Right atrium auricular region (tissue), 2 donors: ENCODE data around the gene FIS1. TPM values are rescaled to one million over a fixed set of nuclear protein-coding genes. Genes with fewer than 3 reads are reported as not detected.
"Not testable (repeated sequence)": the region's sequence is repeated elsewhere in the genome, so short reads cannot be mapped to it uniquely, and the experiment has no call there.

ENCODE experiments used
- DNase-seq: peaks from one replicate; pipeline ENCODE4 v3.0.0-alpha.2; 2019; ENCODE audit warnings: low spot score
- H3K27ac ChIP-seq, 2 donors: fragments of 200-600 bp; sonication (generic); 1 replicate in 1 of 2; 2 replicates in 1 of 2; pipeline ENCODE4 v1.5.1; 2016 to 2019
- H3K27me3 ChIP-seq, 2 donors: fragments of 200-600 bp; sonication (generic); one replicate each; pipeline versions ENCODE4 v1.5.1 to v1.6.0; 2017 to 2019
- H3K36me3 ChIP-seq: fragments of 200-600 bp; sonication (generic); one replicate; pipeline ENCODE4 v1.5.1; 2016
- H3K4me1 ChIP-seq, 2 donors: fragments of 200-600 bp; sonication (generic); one replicate each; pipeline versions ENCODE4 v1.5.1 to v1.6.0; 2017 to 2019
- H3K4me3 ChIP-seq, 2 donors: fragments of 200-600 bp; sonication (generic); 1 replicate in 1 of 2; 2 replicates in 1 of 2; pipeline ENCODE4 v1.5.1; 2017 to 2019; ENCODE audit warnings: mild to moderate bottlenecking in 1 of 2, moderate library complexity in 1 of 2
- H3K9me3 ChIP-seq, 2 donors: fragments of 200-600 bp; sonication (generic); one replicate each; pipeline ENCODE4 v1.5.1; 2019
- total RNA-seq, 2 donors: library from RNA; depleted of rRNA; stranded (reverse); fragments of >200 nt; gene quantifications; one replicate each; pipeline ENCODE4 v1.1.0, GENCODE V29; 2016
- TF ChIP-seq, protein P1 (sequence below), 2 donors: fragments of 200-600 bp; sonication (generic); IDR thresholded peaks; one replicate each; pipeline ENCODE4 v1.5.1; 2019; ENCODE audit warnings: antibody characterized with exemption in 2 of 2

The FIS1 gene
- total RNA-seq, 2 donors from 2014 or later = 359 to 459 TPM

DNA sequence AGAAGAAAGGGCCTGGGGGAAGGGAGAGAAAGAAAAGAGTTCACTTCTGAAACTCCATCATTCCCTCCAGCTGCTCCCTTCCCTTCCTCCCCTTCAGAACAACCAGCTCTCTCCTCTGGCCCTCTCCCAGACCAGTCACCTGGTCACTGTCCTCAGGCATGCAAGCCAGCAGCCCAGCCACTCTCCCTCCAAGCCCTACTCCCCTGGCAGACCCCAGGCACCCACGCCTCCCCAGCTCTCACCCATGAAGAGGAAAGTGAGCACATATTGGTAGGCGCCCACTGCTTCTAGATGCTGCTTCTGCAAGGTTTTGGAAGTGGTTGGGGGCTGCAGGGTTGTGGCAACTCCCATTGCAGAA lies 44.4 kb downstream of the FIS1 start:
- no peak overlapping the region for H3K4me3 ChIP-seq
- peaks cover 12 to 15% of the 10 kb centered on the region in 2 donors for H3K27me3 ChIP-seq
- H3K27ac ChIP-seq = no peak overlapping the region
- DNase-seq = no peak
- no peaks in the 10 kb centered on the region for H3K36me3 ChIP-seq
- H3K9me3 ChIP-seq = no peaks in the 10 kb centered on the region
- peaks cover 0 to 9% of the 10 kb centered on the region in 2 donors for H3K4me1 ChIP-seq
- TF ChIP-seq, protein P1, sequence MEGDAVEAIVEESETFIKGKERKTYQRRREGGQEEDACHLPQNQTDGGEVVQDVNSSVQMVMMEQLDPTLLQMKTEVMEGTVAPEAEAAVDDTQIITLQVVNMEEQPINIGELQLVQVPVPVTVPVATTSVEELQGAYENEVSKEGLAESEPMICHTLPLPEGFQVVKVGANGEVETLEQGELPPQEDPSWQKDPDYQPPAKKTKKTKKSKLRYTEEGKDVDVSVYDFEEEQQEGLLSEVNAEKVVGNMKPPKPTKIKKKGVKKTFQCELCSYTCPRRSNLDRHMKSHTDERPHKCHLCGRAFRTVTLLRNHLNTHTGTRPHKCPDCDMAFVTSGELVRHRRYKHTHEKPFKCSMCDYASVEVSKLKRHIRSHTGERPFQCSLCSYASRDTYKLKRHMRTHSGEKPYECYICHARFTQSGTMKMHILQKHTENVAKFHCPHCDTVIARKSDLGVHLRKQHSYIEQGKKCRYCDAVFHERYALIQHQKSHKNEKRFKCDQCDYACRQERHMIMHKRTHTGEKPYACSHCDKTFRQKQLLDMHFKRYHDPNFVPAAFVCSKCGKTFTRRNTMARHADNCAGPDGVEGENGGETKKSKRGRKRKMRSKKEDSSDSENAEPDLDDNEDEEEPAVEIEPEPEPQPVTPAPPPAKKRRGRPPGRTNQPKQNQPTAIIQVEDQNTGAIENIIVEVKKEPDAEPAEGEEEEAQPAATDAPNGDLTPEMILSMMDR (IDR thresholded peaks at IDR 0.05) = no peak

DNA sequence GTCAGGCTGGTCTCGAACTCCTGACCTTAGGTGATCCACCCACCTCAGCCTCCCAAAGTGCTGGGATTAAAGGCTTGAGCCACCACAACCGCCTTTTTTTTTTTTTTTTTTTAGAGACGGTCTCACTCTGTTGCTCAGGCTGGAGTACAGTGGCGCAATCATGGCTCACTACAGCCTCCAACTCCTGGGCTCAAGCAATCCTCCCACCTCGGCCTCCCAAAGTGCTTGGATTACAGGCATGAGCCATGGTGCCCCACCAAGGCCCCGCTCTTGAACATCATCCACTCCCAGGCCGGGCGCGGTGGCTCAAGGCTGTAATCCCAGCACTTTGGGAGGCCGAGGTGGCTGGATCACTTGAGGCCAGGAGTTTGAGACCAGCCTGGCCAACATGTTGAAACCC lies 45.4 kb downstream of the FIS1 start:
- H3K4me1 ChIP-seq, H3K27ac ChIP-seq, DNase-seq, H3K4me3 ChIP-seq, H3K9me3 ChIP-seq, H3K36me3 ChIP-seq: not testable (repeated sequence)
- H3K27me3 ChIP-seq = peaks cover 12 to 15% of the 10 kb centered on the region in 2 donors

DNA sequence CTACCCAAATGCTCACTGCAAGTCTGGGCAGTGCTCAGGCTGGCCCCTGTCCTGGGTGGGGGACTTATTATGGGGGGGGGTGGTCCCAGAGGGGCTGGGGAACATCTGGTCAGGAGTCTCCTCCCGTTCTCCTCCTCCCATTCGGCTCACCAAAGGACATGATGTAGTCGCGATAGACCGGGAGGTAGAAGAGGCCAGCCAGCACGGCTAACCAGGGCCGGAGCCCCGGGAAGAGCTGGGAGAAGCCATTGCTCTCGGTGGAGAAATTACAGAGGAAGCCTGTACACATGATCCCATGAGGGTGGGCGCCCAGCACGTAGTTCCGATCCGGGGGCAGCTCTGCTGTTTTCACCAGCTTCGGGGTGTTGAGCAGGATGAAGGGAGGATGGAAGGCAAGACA lies 46.4 kb downstream of the FIS1 start:
- Histone ChIP-seq H3K4me1 (peaks cover 0 to 9% of the 10 kb centered on the region in 2 donors), H3K36me3 (no peaks in the 10 kb centered on the region), H3K27ac (no peak overlapping the region), H3K4me3 (no peak overlapping the region), H3K27me3 (peaks cover 12 to 15% of the 10 kb centered on the region in 2 donors), H3K9me3 (no peaks in the 10 kb centered on the region)
- DNase-seq = no peak
- TF ChIP-seq, protein P1 (IDR thresholded peaks at IDR 0.05) = no peak

DNA sequence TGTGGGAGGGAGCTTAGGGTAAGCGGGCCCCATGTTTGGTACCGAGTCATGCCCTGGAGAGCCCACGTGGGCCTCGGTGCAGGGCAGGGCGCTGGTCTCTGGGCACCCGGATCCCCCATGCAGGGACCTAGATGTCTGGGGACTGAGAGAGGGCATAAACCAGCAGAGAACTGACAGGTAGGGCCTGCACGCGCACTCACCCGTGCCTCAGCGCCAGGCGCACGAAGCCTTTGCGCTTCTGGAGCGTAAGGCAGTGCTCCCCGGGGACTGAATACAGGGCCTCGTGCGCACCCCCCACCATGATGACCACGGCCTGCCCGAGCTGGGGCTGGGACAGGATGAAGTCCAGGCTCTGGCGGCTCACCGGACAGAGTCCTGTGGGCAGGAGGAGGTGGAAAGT lies 46.9 kb downstream of the FIS1 start:
- Histone ChIP-seq H3K27me3 (peaks cover 12 to 15% of the 10 kb centered on the region in 2 donors), H3K36me3 (no peaks in the 10 kb centered on the region)
- TF ChIP-seq, protein P1 (IDR thresholded peaks at IDR 0.05) = no peak

DNA sequence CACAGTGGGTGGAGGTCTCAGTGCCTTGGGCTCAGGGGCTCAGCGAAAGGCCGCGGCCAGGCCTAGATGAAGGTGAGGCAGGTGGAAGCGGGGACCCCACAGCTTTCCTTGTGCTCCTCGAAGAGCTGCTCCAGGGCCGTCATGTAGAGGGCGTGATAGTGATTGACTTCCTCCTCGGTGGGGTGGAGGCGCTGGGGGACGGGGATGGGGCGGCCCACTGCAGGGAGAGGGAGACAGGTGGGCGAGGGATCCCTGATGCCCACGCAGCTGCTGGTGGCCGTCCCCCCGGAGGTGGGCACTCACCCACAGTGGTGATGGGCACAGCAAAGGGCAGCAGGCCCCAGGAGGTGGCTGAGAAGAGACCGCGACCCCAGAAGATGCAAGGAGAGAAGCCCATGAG lies 49.0 kb downstream of the FIS1 start:
- Histone ChIP-seq H3K27ac (no peak overlapping the region), H3K4me3 (no peak overlapping the region), H3K36me3 (no peaks in the 10 kb centered on the region), H3K9me3 (no peaks in the 10 kb centered on the region), H3K4me1 (no peaks in the 10 kb centered on the region), H3K27me3 (no peaks in the 10 kb centered on the region)
- no peak for DNase-seq
- TF ChIP-seq, protein P1 (IDR thresholded peaks at IDR 0.05) = no peak

More for the DNA sequence above, 46.9 kb downstream of the FIS1 start:
- Histone ChIP-seq H3K27ac (no peak overlapping the region), H3K4me1 (peaks cover 0 to 9% of the 10 kb centered on the region in 2 donors), H3K4me3 (no peak overlapping the region), H3K9me3 (no peaks in the 10 kb centered on the region)
- no peak for DNase-seq

Other genes with a start within 250 kb of the FIS1 start
- gene MUC17, start 225.0 kb downstream of the FIS1 start, total RNA-seq = not detected
- 10 to 100 TPM; 10.2 to 15.2 TPM for gene TRIM56, start 159.6 kb downstream of the FIS1 start, total RNA-seq
- 10 to 100 TPM; 28.0 to 40.8 TPM for gene SERPINE1, start 118.0 kb downstream of the FIS1 start, total RNA-seq
- gene AP1S1, start 90.6 kb downstream of the FIS1 start, total RNA-seq = 10 to 100 TPM; 16.1 to 18.8 TPM
- not detected for gene VGF, start 79.5 kb downstream of the FIS1 start, total RNA-seq
- gene NAT16, start 64.8 kb downstream of the FIS1 start, total RNA-seq = not detected
- not detected for gene MOGAT3, start 44.0 kb downstream of the FIS1 start, total RNA-seq
- gene PLOD3, start 27.5 kb downstream of the FIS1 start, total RNA-seq = 10 to 100 TPM; 35.5 to 35.9 TPM
- gene ZNHIT1, start 26.9 kb downstream of the FIS1 start, total RNA-seq = 10 to 100 TPM; 65.3 to 69.6 TPM
- 10 to 100 TPM; 16.5 to 50.2 TPM for gene CLDN15, start 7.3 kb downstream of the FIS1 start, total RNA-seq
- gene IFT22, start 76.7 kb upstream of the FIS1 start, total RNA-seq = 10 to 100 TPM; 22.0 to 26.9 TPM
- gene COL26A1, start 117.8 kb upstream of the FIS1 start, total RNA-seq = not detected